Daoy (cell line): ENCODE results near the gene ISX. TPM values are rescaled to one million over a fixed set of nuclear protein-coding genes. Genes with fewer than 3 reads are reported as not detected.
A peak's percentile ranks its signal among the peaks of the same experiment; 100 is the strongest.

Source experiments
- DNase-seq: peaks from one replicate; pipeline ENCODE4 v3.0.0-alpha.2; 2015; ENCODE audit warnings: low read depth
- total RNA-seq: library from RNA; depleted of rRNA; stranded (reverse); fragments of >200 nt; shearing (Covaris generic); gene quantifications from 2 replicates; pipeline ENCODE4 v1.2.3, GENCODE V29; 2014

Gene ISX
- total RNA-seq, 1 experiment from 2014 or later, result not detected

- no peak for DNase-seq
These were observed 12.7 kb upstream of the ISX start for GRCh38 chr22:35053060-35053835.

GRCh38 chr22:35054064-35054463 lies 11.9 kb upstream of the ISX start:
- DNase-seq, result no peak

GRCh38 chr22:35056486-35056885 lies 9.5 kb upstream of the ISX start:
- DNase-seq, result no peak

- no peak for DNase-seq
These were observed 8.8 kb upstream of the ISX start for GRCh38 chr22:35057155-35057554.

- no peak for DNase-seq
These were observed 6.3 kb upstream of the ISX start for GRCh38 chr22:35059632-35060031.

GRCh38 chr22:35064664-35065063 lies 1.3 kb upstream of the ISX start:
- DNase-seq, result peak; percentile 41

GRCh38 chr22:35065183-35065582 lies 775 bp upstream of the ISX start:
- DNase-seq, result no peak

GRCh38 chr22:35066768-35067167 lies 810 bp downstream of the ISX start:
- DNase-seq, result no peak

GRCh38 chr22:35069541-35069940 lies 3.6 kb downstream of the ISX start:
- no peak for DNase-seq

- DNase-seq, result no peak
These were observed 4.6 kb downstream of the ISX start for GRCh38 chr22:35070451-35071093.

- no peak for DNase-seq
These were observed 5.8 kb downstream of the ISX start for GRCh38 chr22:35071784-35072183.

- peak; percentile 51 for DNase-seq
These were observed 7.0 kb downstream of the ISX start for GRCh38 chr22:35072925-35073324.

GRCh38 chr22:35074583-35074982 lies 8.6 kb downstream of the ISX start:
- DNase-seq, result no peak

- peak; percentile 8 for DNase-seq
These were observed 10.7 kb downstream of the ISX start for GRCh38 chr22:35076630-35077029.

GRCh38 chr22:35085621-35086020 lies 19.7 kb downstream of the ISX start:
- DNase-seq, result no peak

- no peak for DNase-seq
These were observed 23.2 kb downstream of the ISX start for GRCh38 chr22:35089139-35089538.

GRCh38 chr22:35092406-35092805 lies 26.4 kb downstream of the ISX start:
- DNase-seq, result no peak

- no peak for DNase-seq
These were observed 33.0 kb downstream of the ISX start for GRCh38 chr22:35098921-35099320.

- DNase-seq, result peak; percentile 14
These were observed 33.9 kb downstream of the ISX start for GRCh38 chr22:35099883-35100282.

- DNase-seq, result peak; percentile 70
These were observed 36.7 kb downstream of the ISX start for GRCh38 chr22:35102663-35103062.

GRCh38 chr22:35103761-35104160 lies 37.8 kb downstream of the ISX start:
- DNase-seq, result no peak

- DNase-seq, result no peak
These were observed 38.5 kb downstream of the ISX start for GRCh38 chr22:35104491-35104890.

GRCh38 chr22:35109616-35110015 lies 43.7 kb downstream of the ISX start:
- no peak for DNase-seq

GRCh38 chr22:35111244-35111643 lies 45.3 kb downstream of the ISX start:
- DNase-seq, result no peak
